ENCODE data around the gene VTI1A.

GRCh38 chr10:112816891-112817290 lies 369.9 kb downstream of the VTI1A start:
- TF ChIP-seq, protein P1, sequence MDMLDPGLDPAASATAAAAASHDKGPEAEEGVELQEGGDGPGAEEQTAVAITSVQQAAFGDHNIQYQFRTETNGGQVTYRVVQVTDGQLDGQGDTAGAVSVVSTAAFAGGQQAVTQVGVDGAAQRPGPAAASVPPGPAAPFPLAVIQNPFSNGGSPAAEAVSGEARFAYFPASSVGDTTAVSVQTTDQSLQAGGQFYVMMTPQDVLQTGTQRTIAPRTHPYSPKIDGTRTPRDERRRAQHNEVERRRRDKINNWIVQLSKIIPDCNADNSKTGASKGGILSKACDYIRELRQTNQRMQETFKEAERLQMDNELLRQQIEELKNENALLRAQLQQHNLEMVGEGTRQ (IDR thresholded peaks at IDR 0.05; ENCODE audit: low read length): no peak
- no peak for TF ChIP-seq CTCF (IDR thresholded peaks at IDR 0.05; ENCODE audit: control extremely low read depth in 1 of 3, insufficient read depth in 1 of 3, low read depth in 1 of 3, low read length in 3 of 3)
- TF ChIP-seq KDM1A (IDR thresholded peaks at IDR 0.05; ENCODE audit: borderline replicate concordance, low read length): no peak
- TF ChIP-seq YY1 (IDR thresholded peaks at IDR 0.05; ENCODE audit: low read depth, low read length): no peak
- TF ChIP-seq BCL11A (IDR thresholded peaks at IDR 0.05; ENCODE audit: low read depth in 2 of 2, low read length in 2 of 2): no peak
- no peak for TF ChIP-seq BRCA1 (IDR thresholded peaks at IDR 0.05; ENCODE audit: low read depth, low read length)
- TF ChIP-seq POLR2A (IDR thresholded peaks at IDR 0.05; ENCODE audit: control extremely low read depth in 1 of 2, low read depth in 2 of 2, low read length in 2 of 2): no peak
- no peak for TF ChIP-seq RAD21 (IDR thresholded peaks at IDR 0.05 in 1 of 2, conservative IDR thresholded peaks at IDR 0.05 in 1 of 2; ENCODE audit: low read depth in 2 of 2, low read length in 2 of 2)
- TF ChIP-seq ATF2 (IDR thresholded peaks at IDR 0.05; ENCODE audit: low read length): no peak
- no peak for TF ChIP-seq GTF2F1 (IDR thresholded peaks at IDR 0.05; ENCODE audit: borderline replicate concordance, low read depth, low read length)
